Mesendoderm (in vitro differentiated cells): Measurements from ENCODE around the gene KPNA3.
"Not testable (repeated sequence)": the region's sequence is repeated elsewhere in the genome, so short reads cannot be mapped to it uniquely, and the experiment has no call there.

Source experiments
- DNase-seq: peaks from one replicate; pipeline ENCODE4 v3.0.0; 2013
- H2AK5ac ChIP-seq: 2 replicates; pipeline ENCODE4 v1.6.1; 2013; ENCODE audit warnings: low read length, inconsistent platforms
- H2BK120ac ChIP-seq: 2 replicates; pipeline ENCODE4 v1.6.1; 2013; ENCODE audit warnings: low read depth, mild to moderate bottlenecking, low read length, moderate library complexity, mixed read lengths
- H2BK15ac ChIP-seq: replicated peaks from 2 replicates; pipeline ENCODE4 v1.6.1; 2013; ENCODE audit warnings: low read depth, mild to moderate bottlenecking, moderate library complexity
- H2BK5ac ChIP-seq: 2 replicates; pipeline ENCODE4 v1.6.1; 2013; ENCODE audit warnings: low read length, inconsistent platforms
- H3K18ac ChIP-seq: 2 replicates; pipeline ENCODE4 v1.6.1; 2013; ENCODE audit warnings: mild to moderate bottlenecking, low read length, mixed read lengths
- H3K23ac ChIP-seq: one replicate; pipeline ENCODE4 v1.6.1; 2013; ENCODE audit warnings: low read length
- H3K27ac ChIP-seq: 2 replicates; pipeline ENCODE4 v1.5.1; 2013; ENCODE audit warnings: low read depth, mild to moderate bottlenecking, inconsistent platforms, low read length, moderate library complexity
- H3K27me3 ChIP-seq: 2 replicates; pipeline ENCODE4 v1.6.1; 2013; ENCODE audit warnings: low read length, control low read depth, mild to moderate bottlenecking, inconsistent platforms; ENCODE audit not compliant: insufficient read depth, poor library complexity
- H3K36me3 ChIP-seq: 2 replicates; pipeline ENCODE4 v1.6.1; 2013; ENCODE audit warnings: low read length, inconsistent platforms; ENCODE audit not compliant: control insufficient read depth, insufficient read depth
- H3K4ac ChIP-seq: one replicate; pipeline ENCODE4 v1.6.1; 2013; ENCODE audit warnings: low read depth, mild to moderate bottlenecking, low read length, moderate library complexity
- H3K4me1 ChIP-seq: 2 replicates; pipeline ENCODE4 v1.6.1; 2013; ENCODE audit warnings: low read depth, low read length, inconsistent platforms; ENCODE audit not compliant: control insufficient read depth
- H3K4me2 ChIP-seq: 2 replicates; pipeline ENCODE4 v1.6.1; 2013; ENCODE audit warnings: low read length
- H3K4me3 ChIP-seq: 2 replicates; pipeline ENCODE4 v1.5.1; 2013; ENCODE audit warnings: mild to moderate bottlenecking, low read length
- H3K56ac ChIP-seq: one replicate; pipeline ENCODE4 v1.6.1; 2013; ENCODE audit warnings: low read length
- H3K79me1 ChIP-seq: 2 replicates; pipeline ENCODE4 v1.6.1; 2013; ENCODE audit warnings: low read length, inconsistent platforms
- H3K79me2 ChIP-seq: 2 replicates; pipeline ENCODE4 v1.6.1; 2013; ENCODE audit warnings: mild to moderate bottlenecking, low read length; ENCODE audit not compliant: control insufficient read depth, insufficient read depth
- H3K9ac ChIP-seq: 2 replicates; pipeline ENCODE4 v1.6.1; 2013; ENCODE audit warnings: low read length, inconsistent platforms
- H4K5ac ChIP-seq: one replicate; pipeline ENCODE4 v1.6.1; 2013; ENCODE audit warnings: low read length
- H4K8ac ChIP-seq: one replicate; pipeline ENCODE4 v1.6.1; 2013; ENCODE audit warnings: low read depth, mild to moderate bottlenecking, control low read depth, low read length, moderate library complexity
- WGBS: extraction: QIAGEN DNeasy Blood & Tissue Kit; methylation state at CpG from one replicate; pipeline ENCODE4 v1.1.7; 2013; ENCODE audit warnings: low lambda C conversion rate, missing lambda C conversion rate; ENCODE audit not compliant: insufficient coverage; ENCODE audit errors: extremely low coverage; 5-methylcytosine and 5-hydroxymethylcytosine counted together

KPNA3 gene

GRCh38 chr13:49827891-49828290 lies 35.4 kb upstream of the KPNA3 start:
- no CpG with 5 or more reads among the region's 3 CpGs for WGBS
- no peak overlapping the region for H3K23ac ChIP-seq
- H3K56ac ChIP-seq, result no peak overlapping the region

GRCh38 chr13:49827336-49827735 lies 34.9 kb upstream of the KPNA3 start:
- no peaks in the 10 kb centered on the region for H3K79me2 ChIP-seq
- H2BK5ac ChIP-seq, result no peak overlapping the region
- H3K4me1 ChIP-seq, result no peaks in the 10 kb centered on the region
- no peak overlapping the region for H2AK5ac ChIP-seq
- no peak overlapping the region for H3K23ac ChIP-seq
- H3K79me1 ChIP-seq, result no peaks in the 10 kb centered on the region
- no peak overlapping the region for H4K5ac ChIP-seq
- no peak overlapping the region for H4K8ac ChIP-seq
- WGBS, result no CpG with 5 or more reads among the region's 2 CpGs
- H3K4me2 ChIP-seq, result no peak overlapping the region
- H3K56ac ChIP-seq, result no peak overlapping the region
- no peak overlapping the region for H3K9ac ChIP-seq
- no peak overlapping the region for H2BK120ac ChIP-seq
- H3K4me3 ChIP-seq, result no peak overlapping the region
- H2BK15ac ChIP-seq, result no peak overlapping the region
- H3K27ac ChIP-seq, result no peak overlapping the region
- H3K27me3 ChIP-seq, result no peaks in the 10 kb centered on the region
- no peak overlapping the region for H3K18ac ChIP-seq
- H3K36me3 ChIP-seq, result no peaks in the 10 kb centered on the region
- no peak for DNase-seq
- no peak overlapping the region for H3K4ac ChIP-seq

More at GRCh38 chr13:49827891-49828290, 35.4 kb upstream of the KPNA3 start:
- H4K8ac ChIP-seq, result no peak overlapping the region
- no peak overlapping the region for H3K4me3 ChIP-seq
- H3K4me2 ChIP-seq, result no peak overlapping the region
- no peak overlapping the region for H2AK5ac ChIP-seq
- H3K4me1 ChIP-seq, result no peaks in the 10 kb centered on the region
- H3K4ac ChIP-seq, result no peak overlapping the region
- no peaks in the 10 kb centered on the region for H3K36me3 ChIP-seq
- H2BK120ac ChIP-seq, result no peak overlapping the region
- H3K27me3 ChIP-seq, result no peaks in the 10 kb centered on the region
- no peak overlapping the region for H4K5ac ChIP-seq
- H2BK15ac ChIP-seq, result no peak overlapping the region
- no peaks in the 10 kb centered on the region for H3K79me2 ChIP-seq
- H3K79me1 ChIP-seq, result no peaks in the 10 kb centered on the region
- no peak overlapping the region for H3K9ac ChIP-seq
- H2BK5ac ChIP-seq, result no peak overlapping the region
- H3K27ac ChIP-seq, result no peak overlapping the region
- no peak overlapping the region for H3K18ac ChIP-seq
- no peak for DNase-seq

- Histone ChIP-seq H3K79me1 (no peaks in the 10 kb centered on the region), H3K27ac (no peak overlapping the region), H3K4me1 (peaks cover 2% of the 10 kb centered on the region), H2BK120ac (no peak overlapping the region), H4K8ac (no peak overlapping the region), H2BK15ac (no peak overlapping the region), H2BK5ac (no peak overlapping the region), H3K23ac (no peak overlapping the region), H4K5ac (no peak overlapping the region), H3K27me3 (no peaks in the 10 kb centered on the region), H3K4ac (no peak overlapping the region), H3K79me2 (no peaks in the 10 kb centered on the region), H3K18ac (no peak overlapping the region), H3K36me3 (no peaks in the 10 kb centered on the region), H3K9ac (no peak overlapping the region), H3K4me2 (no peak overlapping the region), H3K56ac (no peak overlapping the region), H2AK5ac (no peak overlapping the region), H3K4me3 (no peak overlapping the region)
- no CpG with 5 or more reads among the region's 5 CpGs for WGBS
- no peak for DNase-seq
Measured at GRCh38 chr13:49821216-49822009, 28.9 kb upstream of the KPNA3 start.

GRCh38 chr13:49820591-49821215 lies 28.2 kb upstream of the KPNA3 start:
- H4K8ac ChIP-seq, result no peak overlapping the region
- no peak overlapping the region for H2BK120ac ChIP-seq
- no peak overlapping the region for H2AK5ac ChIP-seq
- no peak overlapping the region for H2BK5ac ChIP-seq
- no peak overlapping the region for H3K23ac ChIP-seq
- H3K4ac ChIP-seq, result no peak overlapping the region
- no peak overlapping the region for H3K27ac ChIP-seq
- H3K4me3 ChIP-seq, result no peak overlapping the region
- H4K5ac ChIP-seq, result no peak overlapping the region
- no peak for DNase-seq
- H3K9ac ChIP-seq, result no peak overlapping the region
- no CpG with 5 or more reads among the region's 2 CpGs for WGBS
- no peaks in the 10 kb centered on the region for H3K36me3 ChIP-seq
- H3K4me2 ChIP-seq, result no peak overlapping the region
- no peaks in the 10 kb centered on the region for H3K79me2 ChIP-seq
- H3K27me3 ChIP-seq, result no peaks in the 10 kb centered on the region
- no peak overlapping the region for H3K18ac ChIP-seq
- H3K4me1 ChIP-seq, result peaks cover 2% of the 10 kb centered on the region
- no peaks in the 10 kb centered on the region for H3K79me1 ChIP-seq
- H3K56ac ChIP-seq, result no peak overlapping the region
- H2BK15ac ChIP-seq, result no peak overlapping the region

GRCh38 chr13:49816047-49816446 lies 23.6 kb upstream of the KPNA3 start:
- not testable (repeated sequence) for H3K9ac ChIP-seq, H3K79me1 ChIP-seq, H3K36me3 ChIP-seq, H3K56ac ChIP-seq, H3K4me3 ChIP-seq, H2BK15ac ChIP-seq, H3K18ac ChIP-seq, H4K8ac ChIP-seq, H3K27me3 ChIP-seq, H2AK5ac ChIP-seq, H2BK120ac ChIP-seq, H3K4me2 ChIP-seq, H4K5ac ChIP-seq, H2BK5ac ChIP-seq, H3K4ac ChIP-seq, H3K79me2 ChIP-seq, H3K27ac ChIP-seq, H3K4me1 ChIP-seq, H3K23ac ChIP-seq, DNase-seq
- whole genome bisulfite sequencing, result no CpG with 5 or more reads among the region's 4 CpGs
